ENCODE results near the gene S100A14.
"Not testable (repeated sequence)": the region's sequence is repeated elsewhere in the genome, so short reads cannot be mapped to it uniquely, and the experiment has no call there.

The S100A14 gene

DNA sequence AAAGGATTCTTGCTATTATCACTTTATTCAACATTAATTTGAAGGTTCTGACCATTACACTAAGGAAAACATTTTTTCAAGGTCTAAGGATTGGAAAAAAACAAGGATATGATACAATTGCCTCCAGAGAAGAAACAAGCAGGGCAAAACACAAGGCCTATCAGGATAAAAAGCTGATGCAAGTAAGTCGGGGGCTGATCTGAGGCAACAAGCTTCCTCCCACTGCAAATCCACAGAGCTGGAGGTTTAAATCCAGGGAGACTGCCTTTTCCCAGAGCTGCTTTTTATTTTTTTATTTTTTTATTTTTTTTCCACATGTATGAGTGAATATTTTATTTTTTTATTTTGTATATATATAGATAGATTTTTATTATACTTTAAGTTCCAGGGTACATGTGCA lies 31.1 kb downstream of the S100A14 start:
- no peak overlapping the region for H3K27ac ChIP-seq
- TF ChIP-seq ZFX (IDR thresholded peaks at IDR 0.05), result no peak
- TF ChIP-seq, protein P1, sequence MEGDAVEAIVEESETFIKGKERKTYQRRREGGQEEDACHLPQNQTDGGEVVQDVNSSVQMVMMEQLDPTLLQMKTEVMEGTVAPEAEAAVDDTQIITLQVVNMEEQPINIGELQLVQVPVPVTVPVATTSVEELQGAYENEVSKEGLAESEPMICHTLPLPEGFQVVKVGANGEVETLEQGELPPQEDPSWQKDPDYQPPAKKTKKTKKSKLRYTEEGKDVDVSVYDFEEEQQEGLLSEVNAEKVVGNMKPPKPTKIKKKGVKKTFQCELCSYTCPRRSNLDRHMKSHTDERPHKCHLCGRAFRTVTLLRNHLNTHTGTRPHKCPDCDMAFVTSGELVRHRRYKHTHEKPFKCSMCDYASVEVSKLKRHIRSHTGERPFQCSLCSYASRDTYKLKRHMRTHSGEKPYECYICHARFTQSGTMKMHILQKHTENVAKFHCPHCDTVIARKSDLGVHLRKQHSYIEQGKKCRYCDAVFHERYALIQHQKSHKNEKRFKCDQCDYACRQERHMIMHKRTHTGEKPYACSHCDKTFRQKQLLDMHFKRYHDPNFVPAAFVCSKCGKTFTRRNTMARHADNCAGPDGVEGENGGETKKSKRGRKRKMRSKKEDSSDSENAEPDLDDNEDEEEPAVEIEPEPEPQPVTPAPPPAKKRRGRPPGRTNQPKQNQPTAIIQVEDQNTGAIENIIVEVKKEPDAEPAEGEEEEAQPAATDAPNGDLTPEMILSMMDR (conservative IDR thresholded peaks at IDR 0.05), result no peak

DNA sequence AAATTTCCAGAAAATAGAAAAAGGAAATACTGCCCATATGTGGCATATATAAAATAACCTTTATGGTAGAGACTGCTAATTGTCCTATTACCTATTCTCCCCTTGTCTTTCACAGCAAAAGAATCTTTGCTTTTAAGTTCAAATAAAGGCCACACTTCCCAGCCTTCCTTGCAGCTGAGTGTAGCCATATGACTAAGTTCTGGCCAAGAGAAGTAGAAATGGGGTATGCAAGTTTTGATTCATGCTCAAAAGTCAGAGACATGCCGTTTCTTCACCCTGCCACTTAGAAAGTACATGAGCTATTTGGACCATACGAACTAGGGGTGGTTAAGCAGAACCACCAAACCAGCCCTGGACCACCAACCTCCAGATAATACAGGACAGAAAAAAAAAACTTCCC lies 32.1 kb downstream of the S100A14 start:
- no peak for TF ChIP-seq ZFX (IDR thresholded peaks at IDR 0.05)
- TF ChIP-seq, protein P1 (conservative IDR thresholded peaks at IDR 0.05), result no peak
- no peak overlapping the region for H3K27ac ChIP-seq

DNA sequence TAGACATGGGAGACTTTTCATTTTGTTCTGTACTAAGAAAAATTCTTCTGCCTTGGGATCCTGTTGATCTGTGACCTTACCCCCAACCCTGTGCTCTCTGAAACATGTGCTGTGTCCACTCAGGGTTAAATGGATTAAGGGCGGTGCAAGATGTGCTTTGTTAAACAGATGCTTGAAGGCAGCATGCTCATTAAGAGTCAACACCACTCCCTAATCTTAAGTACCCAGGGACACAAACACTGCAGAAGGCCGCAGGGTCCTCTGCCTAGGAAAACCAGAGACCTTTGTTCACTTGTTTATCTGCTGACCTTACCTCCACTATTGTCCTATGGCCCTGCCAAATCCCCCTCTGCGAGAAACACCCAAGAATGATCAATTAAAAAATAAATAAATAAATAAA lies 32.6 kb downstream of the S100A14 start:
- not testable (repeated sequence) for H3K27ac ChIP-seq

DNA sequence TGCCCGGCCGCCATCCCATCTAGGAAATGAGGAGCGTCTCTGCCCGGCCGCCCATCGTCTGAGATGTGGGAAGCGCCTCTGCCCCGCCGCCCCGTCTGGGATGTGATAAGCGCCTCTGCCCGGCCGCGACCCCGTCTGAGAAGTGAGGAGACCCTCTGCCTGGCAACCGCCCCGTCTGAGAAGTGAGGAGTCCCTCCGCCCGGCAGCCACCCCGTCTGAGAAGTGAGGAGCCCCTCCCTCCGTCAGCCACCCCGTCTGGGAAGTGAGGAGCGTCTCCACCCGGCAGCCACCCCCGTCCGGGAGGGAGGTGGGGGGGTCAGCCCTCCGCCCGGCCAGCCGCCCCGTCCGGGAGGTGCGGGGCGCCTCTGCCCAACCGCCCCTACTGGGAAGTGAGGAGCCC lies 33.3 kb downstream of the S100A14 start:
- not testable (repeated sequence) for H3K27ac ChIP-seq

DNA sequence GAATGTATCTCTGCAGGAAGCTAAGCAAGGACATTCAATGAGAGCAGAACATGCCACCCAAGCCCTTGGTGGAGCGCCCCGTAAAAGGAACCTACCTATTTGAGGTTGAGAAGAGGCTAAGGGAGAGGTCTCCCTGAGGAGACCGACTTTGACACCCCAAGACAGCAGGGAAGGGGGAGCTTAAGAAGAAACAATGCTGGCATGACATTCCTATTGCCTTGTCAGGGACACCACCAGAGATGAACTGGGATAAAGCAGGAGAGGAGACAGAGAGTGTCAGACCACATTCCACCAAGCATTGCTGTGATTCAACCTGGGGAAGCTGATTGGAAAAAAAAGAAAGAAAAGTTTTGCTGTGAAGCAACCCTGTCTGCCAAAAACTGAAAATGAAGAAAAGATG lies 37.2 kb downstream of the S100A14 start:
- H3K27ac ChIP-seq, result no peak overlapping the region
- no peak for TF ChIP-seq ZFX (IDR thresholded peaks at IDR 0.05)
- TF ChIP-seq, protein P1 (conservative IDR thresholded peaks at IDR 0.05), result no peak

DNA sequence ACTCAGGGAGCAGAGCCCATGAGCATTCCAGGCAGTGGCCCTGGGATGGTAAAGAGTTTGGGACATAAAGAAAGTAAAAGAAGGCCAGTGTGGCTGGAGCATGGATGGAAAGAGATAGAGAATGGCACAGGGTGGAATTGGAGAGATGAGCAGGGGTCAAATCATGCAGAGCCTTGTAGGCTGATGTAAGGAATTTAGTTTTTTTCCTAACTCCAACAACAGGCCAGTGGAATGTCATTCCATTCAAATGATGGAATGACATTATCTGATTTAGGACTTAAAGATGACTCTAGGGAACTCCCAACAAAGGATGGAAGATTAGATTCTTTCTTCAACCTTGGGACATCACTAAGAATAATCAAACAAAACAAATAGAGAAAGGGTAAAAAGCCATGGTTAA lies 37.6 kb downstream of the S100A14 start:
- no peak overlapping the region for H3K27ac ChIP-seq

DNA sequence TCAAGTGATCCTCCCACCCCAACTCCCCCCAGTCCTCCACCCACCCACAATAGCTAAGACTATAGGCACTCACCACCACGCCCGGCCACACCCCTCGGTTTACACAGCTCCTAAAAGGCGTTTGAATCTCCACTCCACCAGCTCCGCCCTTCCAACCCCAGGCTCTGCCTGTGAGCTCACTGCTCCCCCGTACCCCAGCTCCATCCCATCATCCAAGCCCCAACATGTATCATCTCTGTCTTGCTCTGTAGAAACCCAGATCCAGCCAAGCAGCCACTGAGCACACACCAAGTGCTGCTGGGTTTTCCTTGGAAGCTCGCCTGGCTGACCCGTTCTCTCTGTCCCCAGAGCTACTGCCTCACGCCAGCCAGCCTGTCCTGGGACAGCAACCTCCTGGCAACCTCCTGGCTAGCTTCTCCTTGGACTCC lies 38.5 kb downstream of the S100A14 start:
- TF ChIP-seq ZFX (IDR thresholded peaks at IDR 0.05), result no peak
- TF ChIP-seq, protein P1 (conservative IDR thresholded peaks at IDR 0.05), result no peak
- H3K27ac ChIP-seq, result no peak overlapping the region

More for the DNA sequence above, 37.6 kb downstream of the S100A14 start:
- TF ChIP-seq, protein P1 (conservative IDR thresholded peaks at IDR 0.05), result no peak
- no peak for TF ChIP-seq ZFX (IDR thresholded peaks at IDR 0.05)

DNA sequence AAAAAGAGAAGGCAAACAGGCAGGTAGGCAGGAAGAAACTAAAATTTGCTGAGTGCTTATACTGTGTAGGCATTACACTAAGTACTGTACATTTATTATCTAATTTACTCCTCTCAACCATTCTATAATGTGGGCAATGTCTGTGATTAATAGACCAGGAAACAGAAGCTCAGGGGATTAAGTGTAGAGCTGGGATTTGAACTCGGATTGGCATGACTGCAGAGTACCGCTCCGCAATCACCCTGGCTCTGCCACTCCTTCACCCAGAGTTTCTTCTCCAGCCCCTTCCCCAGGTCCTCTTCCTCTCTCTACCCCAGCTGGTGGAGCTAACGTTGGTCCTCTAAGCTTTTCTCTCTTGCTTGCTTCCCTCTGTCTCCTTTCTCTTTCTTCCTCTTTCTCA lies 39.0 kb downstream of the S100A14 start:
- H3K27ac ChIP-seq, result no peak overlapping the region
- TF ChIP-seq ZFX (IDR thresholded peaks at IDR 0.05), result no peak
- TF ChIP-seq, protein P1 (conservative IDR thresholded peaks at IDR 0.05), result no peak

DNA sequence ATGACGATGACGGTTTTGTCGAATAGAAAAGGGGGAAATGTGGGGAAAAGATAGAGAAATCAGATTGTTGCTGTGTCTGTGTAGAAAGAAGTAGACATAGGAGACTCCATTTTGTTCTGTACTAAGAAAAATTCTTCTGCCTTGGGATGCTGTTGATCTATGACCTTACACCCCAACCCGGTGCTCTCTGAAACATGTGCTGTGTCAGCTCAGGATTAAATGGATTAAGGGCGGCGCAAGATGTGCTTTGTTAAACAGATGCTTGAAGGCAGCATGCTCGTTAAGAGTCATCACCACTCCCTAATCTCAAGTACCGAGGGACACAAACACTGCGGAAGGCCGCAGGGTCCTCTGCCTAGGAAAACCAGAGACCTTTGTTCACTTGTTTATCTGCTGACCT lies 40.6 kb downstream of the S100A14 start:
- H3K27ac ChIP-seq, result not testable (repeated sequence)

DNA sequence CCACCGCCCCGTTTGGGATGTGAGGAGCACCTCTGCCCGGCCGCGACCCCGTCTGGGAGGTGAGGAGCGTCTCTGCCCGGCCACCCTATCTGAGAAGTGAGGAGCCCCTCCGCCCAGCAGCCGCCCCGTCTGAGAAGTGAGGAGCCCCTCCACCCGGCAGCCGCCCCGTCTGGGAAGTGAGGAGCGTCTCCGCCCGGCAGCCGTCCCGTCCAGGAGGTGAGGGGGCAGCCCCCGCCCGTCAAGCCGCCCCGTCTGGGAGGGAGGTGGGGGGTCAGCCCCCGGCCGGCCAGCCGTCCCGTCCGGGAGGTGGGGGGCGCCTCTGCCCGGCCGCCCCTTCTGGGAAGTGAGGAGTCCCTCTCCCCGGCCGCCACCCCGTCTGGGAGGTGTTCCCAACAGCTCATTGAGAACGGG lies 41.0 kb downstream of the S100A14 start:
- H3K27ac ChIP-seq, result not testable (repeated sequence)

Data from C4-2B (cell line).